ENCODE data around the gene CRISPLD2. TPM values are rescaled to one million over a fixed set of nuclear protein-coding genes. Genes with fewer than 3 reads are reported as not detected.
"Not testable (repeated sequence)": the region's sequence is repeated elsewhere in the genome, so short reads cannot be mapped to it uniquely, and the experiment has no call there.

CRISPLD2 gene
- total RNA-seq, 2 experiments from 2014 or later: 0.31 TPM; not detected in 1

DNA sequence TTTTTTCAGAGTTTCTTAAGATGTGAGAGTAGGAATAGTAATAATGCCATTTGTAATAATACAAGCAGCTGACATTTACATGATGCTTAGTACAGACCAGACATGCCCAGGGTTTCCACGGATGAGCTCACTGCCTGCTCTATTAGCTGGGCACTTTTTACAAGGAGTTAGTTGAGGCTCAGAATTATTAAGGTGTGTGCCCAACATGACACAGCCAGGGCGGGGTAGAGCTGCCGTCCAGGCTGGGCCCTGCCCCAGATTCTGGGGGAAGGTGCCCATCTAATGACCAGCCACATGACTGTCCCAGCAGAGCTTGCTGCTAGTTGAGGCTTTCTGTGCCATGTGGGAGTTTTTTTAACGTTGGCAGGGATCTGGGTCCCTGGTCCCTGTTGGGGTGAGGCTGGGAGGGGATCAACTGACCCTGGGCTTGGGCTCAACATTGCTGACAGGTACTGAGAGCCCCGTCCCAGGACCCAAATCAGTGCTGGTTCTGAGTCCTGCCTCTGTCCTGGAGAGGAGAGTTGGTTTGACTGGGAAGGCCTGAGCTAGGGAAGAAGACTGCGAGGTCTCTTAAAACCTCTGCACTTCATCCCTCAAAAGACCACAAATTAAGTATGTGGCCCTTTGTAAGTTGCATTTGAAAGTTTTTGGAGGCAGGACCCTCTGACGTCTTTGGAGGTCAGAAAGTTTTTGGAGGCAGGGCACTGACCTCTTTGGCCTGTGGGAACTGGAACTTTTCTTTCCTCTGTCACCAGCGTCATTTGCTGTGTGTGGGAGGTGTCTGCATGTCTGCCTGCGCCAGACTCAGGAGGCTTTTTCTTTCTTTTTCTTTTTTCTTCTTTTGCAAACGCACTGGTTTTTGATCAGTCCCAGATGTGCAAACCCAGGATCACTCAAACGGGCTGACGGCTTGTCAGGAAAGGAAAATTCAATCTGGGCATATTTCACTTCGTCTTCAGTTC lies 2.2 kb downstream of the CRISPLD2 start:
- POLR2A ChIA-PET: no interaction called here
- Mint-ChIP-seq H3K36me3 (no peaks in the 10 kb centered on the region), H3K27me3 (peaks cover 40% of the 10 kb centered on the region), H3K27ac (no peak overlapping the region), H3K4me1 (peaks cover 10% of the 10 kb centered on the region), H3K4me3 (no peak overlapping the region), H3K9me3 (no peaks in the 10 kb centered on the region)
- DNase-seq (no peak), ATAC-seq (ENCODE audit: low read depth) (no peak)

DNA sequence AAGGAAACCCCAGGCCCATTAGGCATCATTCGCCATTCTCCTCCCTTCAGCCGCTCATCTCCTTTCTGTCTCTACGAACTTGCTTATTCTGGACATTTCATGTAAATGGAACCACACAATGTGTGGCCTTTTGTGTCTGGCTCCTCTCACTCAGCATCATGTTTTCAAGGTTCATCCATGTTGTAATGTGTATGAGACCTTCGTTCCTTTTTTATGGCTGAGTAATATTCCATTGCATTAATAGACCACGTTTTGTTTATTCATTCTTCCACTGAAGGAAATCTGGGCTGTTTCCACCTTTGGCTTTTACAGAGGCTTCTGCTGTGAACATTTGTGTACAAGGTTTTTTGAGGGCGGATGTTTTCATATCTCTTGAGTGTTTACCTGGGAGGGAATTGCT lies 3.2 kb downstream of the CRISPLD2 start:
- Mint-ChIP-seq H3K27me3 (peaks cover 42% of the 10 kb centered on the region), H3K36me3 (no peaks in the 10 kb centered on the region), H3K4me1 (peaks cover 10% of the 10 kb centered on the region), H3K4me3 (no peak overlapping the region), H3K9me3 (no peaks in the 10 kb centered on the region), H3K27ac (no peak overlapping the region)
- POLR2A ChIA-PET: no interaction called here
- DNase-seq (no peak), ATAC-seq (ENCODE audit: low read depth) (no peak)

DNA sequence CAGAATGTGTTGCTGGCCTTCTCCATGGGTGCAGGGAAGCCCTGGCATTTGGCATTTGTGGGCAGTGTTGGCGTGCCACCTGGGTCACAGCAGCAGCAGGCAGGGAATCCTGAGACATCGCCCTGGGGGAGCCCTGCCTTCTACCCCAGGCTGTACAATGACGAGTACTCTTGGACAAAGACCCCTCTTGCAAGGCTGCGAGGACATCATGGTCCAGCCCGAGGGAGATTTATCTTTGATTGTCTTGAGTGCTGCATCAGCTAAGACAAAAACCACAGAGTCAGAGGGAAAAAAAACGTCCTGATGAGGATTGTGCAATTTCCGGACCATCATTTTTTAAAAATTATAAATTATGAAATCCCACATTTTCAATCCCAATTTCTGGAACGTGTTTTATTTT lies 3.7 kb downstream of the CRISPLD2 start:
- POLR2A ChIA-PET: no interaction called here
- no peak for ATAC-seq (ENCODE audit: low read depth)
- Mint-ChIP-seq H3K27ac (no peak overlapping the region), H3K9me3 (no peaks in the 10 kb centered on the region), H3K4me3 (no peak overlapping the region), H3K36me3 (no peaks in the 10 kb centered on the region), H3K27me3 (peaks cover 45% of the 10 kb centered on the region), H3K4me1 (peaks cover 10% of the 10 kb centered on the region)
- no peak for DNase-seq

DNA sequence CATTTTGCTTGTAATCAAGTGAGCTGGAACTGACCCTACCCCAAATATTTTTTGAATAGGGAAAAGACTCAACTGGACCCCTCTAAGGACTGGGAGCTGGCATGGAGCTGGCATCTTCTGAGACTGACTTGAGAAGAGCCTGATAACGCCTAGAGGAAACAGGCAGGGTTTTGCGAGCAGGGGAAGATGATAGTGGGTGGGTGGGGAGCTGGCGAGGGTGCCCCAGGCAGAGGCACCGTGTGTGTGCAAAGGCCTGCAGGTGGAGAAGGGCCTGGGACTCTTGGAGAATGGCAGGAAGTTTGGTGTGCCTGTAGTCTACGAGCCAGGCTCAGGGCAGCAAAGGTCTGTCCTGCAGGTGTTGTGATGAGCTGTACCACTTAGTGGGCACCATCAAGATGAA lies 4.1 kb downstream of the CRISPLD2 start:
- ATAC-seq (ENCODE audit: low read depth): no peak
- H3K27me3 Mint-ChIP-seq: peaks cover 44% of the 10 kb centered on the region
- H3K27ac Mint-ChIP-seq: no peak overlapping the region
- H3K4me1 Mint-ChIP-seq: peaks cover 10% of the 10 kb centered on the region
- POLR2A ChIA-PET: no interaction called here
- H3K9me3 Mint-ChIP-seq: no peaks in the 10 kb centered on the region
- DNase-seq: no peak
- H3K4me3 Mint-ChIP-seq: no peak overlapping the region
- no peaks in the 10 kb centered on the region for H3K36me3 Mint-ChIP-seq

DNA sequence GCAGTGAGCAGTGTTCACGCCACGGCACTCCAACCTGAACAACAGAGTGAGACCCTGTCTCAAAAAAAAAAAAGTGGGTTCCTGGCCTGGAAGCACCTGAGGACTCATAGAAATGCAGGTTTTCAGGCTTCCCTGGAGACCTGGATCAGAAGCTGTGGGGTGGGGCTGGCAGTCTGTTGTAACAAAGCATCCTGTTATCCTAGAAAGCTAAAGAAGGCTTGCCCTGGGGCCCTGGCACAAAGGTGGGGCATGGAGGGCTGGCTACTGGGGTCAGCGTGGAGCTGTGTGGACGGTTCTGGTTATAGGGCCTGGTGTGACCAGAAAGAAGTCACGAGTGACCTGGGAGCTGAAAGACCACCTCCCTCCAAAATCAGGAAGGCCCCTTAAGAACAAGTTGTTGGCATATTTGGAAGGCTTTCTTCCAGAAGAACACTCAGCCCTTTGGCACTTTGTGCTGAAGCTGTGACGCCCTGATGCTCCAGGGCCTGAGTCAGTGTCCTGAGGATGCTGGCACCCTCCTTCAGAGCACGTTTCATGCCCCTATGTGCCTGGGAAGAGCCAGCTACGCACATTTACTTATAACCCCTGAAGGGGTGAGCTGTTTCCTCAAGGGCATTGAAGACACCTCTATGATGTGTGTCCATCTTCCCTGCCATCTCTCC lies 6.2 kb downstream of the CRISPLD2 start:
- H3K36me3 Mint-ChIP-seq: no peaks in the 10 kb centered on the region
- ATAC-seq (ENCODE audit: low read depth) (no peak), DNase-seq (no peak)
- peaks cover 2% of the 10 kb centered on the region for H3K4me1 Mint-ChIP-seq
- H3K4me3 Mint-ChIP-seq: no peak overlapping the region
- no peaks in the 10 kb centered on the region for H3K9me3 Mint-ChIP-seq
- peaks cover 33% of the 10 kb centered on the region for H3K27me3 Mint-ChIP-seq
- POLR2A ChIA-PET: no interaction called here
- no peak overlapping the region for H3K27ac Mint-ChIP-seq

DNA sequence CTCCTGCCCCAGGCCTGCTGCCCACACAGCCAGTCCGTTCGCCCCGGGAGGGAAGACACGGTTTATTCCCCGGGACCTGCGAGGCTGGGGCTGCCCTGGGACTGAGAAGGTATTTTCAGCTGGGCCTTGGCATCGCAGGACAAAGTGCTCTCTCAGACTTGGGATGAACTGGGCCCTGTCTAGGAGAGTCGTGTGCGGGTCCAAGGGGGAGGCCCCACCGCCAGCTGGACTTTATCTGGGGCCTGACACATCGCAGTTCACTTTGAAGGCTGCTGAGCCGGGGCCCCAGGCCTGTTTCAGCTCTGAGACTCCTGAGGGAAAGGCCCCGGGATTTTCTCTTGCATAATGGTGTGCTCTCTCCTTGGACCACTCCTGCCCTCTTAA lies 6.8 kb downstream of the CRISPLD2 start:
- Mint-ChIP-seq H3K4me3 (no peak overlapping the region), H3K27me3 (peaks cover 30% of the 10 kb centered on the region), H3K27ac (no peak overlapping the region), H3K36me3 (no peaks in the 10 kb centered on the region), H3K4me1 (peaks cover 2% of the 10 kb centered on the region), H3K9me3 (no peaks in the 10 kb centered on the region)
- DNase-seq (no peak), ATAC-seq (ENCODE audit: low read depth) (no peak)
- POLR2A ChIA-PET: no interaction called here

DNA sequence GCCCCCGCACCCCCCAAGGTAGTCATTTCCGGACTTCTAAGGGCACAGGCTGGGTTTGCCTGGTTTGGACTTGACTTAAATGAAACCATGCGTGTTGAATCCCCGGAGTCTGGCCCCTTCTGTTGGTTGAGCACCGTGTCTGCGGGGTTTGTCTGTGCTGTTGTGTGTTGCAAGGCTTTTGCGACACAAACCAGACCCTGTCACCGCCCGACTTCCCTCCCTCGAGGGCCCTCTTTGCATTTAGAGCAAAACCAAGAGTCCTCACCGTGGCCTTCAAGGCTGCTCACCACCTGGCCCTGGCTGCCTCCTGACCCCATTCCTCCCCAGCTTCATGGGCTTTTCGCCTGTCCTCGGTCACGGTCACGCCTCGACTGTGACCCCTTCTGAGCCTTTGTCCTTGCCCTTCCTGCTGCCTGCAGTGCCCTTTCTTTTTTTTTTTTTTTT lies 7.4 kb downstream of the CRISPLD2 start:
- H3K9me3 Mint-ChIP-seq: no peaks in the 10 kb centered on the region
- peaks cover 2% of the 10 kb centered on the region for H3K4me1 Mint-ChIP-seq
- peaks cover 30% of the 10 kb centered on the region for H3K27me3 Mint-ChIP-seq
- no peak overlapping the region for H3K4me3 Mint-ChIP-seq
- POLR2A ChIA-PET: no interaction called here
- no peaks in the 10 kb centered on the region for H3K36me3 Mint-ChIP-seq
- DNase-seq (no peak), ATAC-seq (ENCODE audit: low read depth) (no peak)
- no peak overlapping the region for H3K27ac Mint-ChIP-seq

DNA sequence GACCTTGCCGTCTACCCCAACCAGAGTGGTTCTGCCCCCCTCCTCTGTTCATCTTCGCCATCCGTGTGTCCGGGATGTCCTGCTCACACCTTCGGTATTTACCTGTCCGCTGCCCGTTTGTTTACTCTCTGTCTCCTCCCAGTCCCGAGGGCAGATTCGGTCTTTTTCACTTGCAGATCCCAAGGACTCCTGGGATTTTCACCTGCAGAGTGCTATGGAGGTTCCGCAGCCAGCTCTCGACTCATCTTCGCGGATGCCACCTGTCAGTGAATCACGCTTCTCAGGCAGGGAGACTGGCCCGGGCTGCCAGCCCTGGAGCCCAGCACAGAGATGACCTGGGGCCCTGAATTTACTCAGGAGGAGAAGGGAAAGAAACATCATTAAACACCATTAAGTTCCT lies 8.1 kb downstream of the CRISPLD2 start:
- ATAC-seq (ENCODE audit: low read depth) (no peak), DNase-seq (no peak)
- Mint-ChIP-seq H3K9me3 (no peaks in the 10 kb centered on the region), H3K36me3 (no peaks in the 10 kb centered on the region), H3K27ac (no peak overlapping the region), H3K4me1 (peaks cover 2% of the 10 kb centered on the region), H3K27me3 (peaks cover 25% of the 10 kb centered on the region), H3K4me3 (no peak overlapping the region)
- POLR2A ChIA-PET: no interaction called here

DNA sequence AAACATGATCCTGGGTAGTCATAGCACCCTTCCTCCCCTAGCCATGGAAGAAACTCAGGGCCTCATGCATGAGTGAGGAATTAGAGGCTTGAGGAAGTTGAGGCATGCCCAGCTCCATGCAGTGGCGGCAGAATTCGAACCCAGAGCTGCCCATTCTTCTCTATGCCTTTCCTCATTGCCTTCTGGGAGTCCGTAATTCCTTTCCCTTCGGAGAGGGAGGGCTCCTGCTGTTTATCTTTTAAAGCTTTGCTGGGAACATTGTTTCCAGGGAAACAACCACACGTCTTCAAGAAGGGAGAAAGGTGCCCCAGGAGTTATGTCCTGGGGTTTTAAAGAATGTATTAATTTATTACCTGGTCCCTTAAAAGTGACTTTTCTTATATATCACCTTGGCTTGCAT lies 8.5 kb downstream of the CRISPLD2 start:
- Mint-ChIP-seq H3K27me3 (peaks cover 25% of the 10 kb centered on the region), H3K4me3 (no peak overlapping the region), H3K36me3 (no peaks in the 10 kb centered on the region), H3K4me1 (peaks cover 2% of the 10 kb centered on the region), H3K27ac (no peak overlapping the region), H3K9me3 (no peaks in the 10 kb centered on the region)
- ATAC-seq (ENCODE audit: low read depth) (no peak), DNase-seq (no peak)
- POLR2A ChIA-PET: no interaction called here

DNA sequence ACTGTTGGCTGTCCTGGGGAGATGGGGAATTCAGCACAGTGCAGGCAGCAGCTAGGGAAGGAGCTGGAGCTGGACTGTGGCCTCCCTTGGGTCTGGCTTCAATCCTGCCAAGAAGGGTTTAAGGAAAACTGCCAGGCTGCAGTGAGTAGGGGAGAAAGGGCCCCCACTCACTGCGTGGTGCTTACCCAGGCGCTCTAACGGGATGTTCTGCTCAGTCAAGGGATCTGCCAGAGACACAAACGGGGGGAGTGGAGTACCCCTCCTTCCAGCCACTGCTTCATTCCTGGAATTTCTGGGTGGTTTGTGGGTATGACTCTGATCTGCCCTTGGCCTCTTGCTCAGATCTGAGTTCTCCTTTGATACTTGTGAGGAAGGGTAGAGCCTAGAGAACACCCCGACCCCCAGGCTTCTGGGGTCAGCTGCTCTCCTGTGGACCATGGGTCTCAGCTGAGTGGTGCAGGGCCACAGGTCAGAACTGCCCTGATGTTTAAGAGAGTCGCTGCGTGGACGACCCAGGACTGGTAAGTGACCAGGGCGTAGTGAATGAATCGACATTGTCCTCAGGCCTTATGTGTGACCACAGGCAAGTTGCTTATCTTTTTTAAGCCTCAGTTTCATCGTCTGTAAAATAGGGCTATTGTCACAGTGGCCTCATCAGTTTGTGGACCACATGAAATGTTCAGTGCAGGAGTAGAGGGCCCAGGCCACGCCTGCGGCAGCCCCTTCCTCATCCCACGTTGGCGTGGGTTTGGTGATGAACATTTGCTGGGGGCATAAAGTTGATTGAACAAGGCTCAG lies 9.6 kb downstream of the CRISPLD2 start:
- H3K27me3 Mint-ChIP-seq: peaks cover 22% of the 10 kb centered on the region
- H3K36me3 Mint-ChIP-seq: no peaks in the 10 kb centered on the region
- H3K27ac Mint-ChIP-seq: no peak overlapping the region
- H3K4me3 Mint-ChIP-seq: no peak overlapping the region
- H3K4me1 Mint-ChIP-seq: peaks cover under 1% of the 10 kb centered on the region
- POLR2A ChIA-PET: no interaction called here
- no peaks in the 10 kb centered on the region for H3K9me3 Mint-ChIP-seq
- DNase-seq: no peak
- ATAC-seq (ENCODE audit: low read depth): no peak

DNA sequence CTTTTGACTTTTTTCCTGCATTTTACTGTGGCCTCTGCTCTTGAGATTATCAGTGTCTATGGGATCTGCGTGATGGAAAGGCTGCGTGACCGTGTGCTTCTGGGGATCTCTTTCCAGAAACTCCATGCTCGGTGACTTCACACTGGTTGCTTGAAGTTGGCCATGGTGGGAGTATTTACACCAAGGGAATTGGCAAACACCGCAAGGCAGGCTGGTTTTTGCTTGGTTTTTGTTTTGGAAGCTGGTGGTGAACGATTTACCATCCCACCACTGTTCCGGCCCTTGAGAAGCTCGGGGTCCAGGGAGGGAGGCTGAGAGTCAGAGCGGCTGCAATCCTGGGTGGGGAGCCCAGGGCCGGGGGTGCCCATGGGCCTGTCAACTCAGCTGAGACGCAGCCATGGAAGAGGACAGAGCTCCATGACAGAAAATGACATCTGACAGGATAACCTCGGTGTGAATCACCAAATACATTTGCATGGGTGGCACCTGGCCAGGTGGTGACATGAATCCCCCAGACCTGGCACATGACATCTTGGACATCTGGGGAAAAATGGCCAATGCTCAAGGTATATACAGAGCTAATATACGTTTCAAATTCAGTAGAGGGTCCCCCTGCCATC lies 11.1 kb downstream of the CRISPLD2 start:
- Mint-ChIP-seq H3K4me3 (no peak overlapping the region), H3K36me3 (no peaks in the 10 kb centered on the region), H3K4me1 (no peaks in the 10 kb centered on the region), H3K27me3 (peaks cover 19% of the 10 kb centered on the region), H3K9me3 (no peaks in the 10 kb centered on the region), H3K27ac (no peak overlapping the region)
- POLR2A ChIA-PET: no interaction called here
- no peak for DNase-seq
- ATAC-seq (ENCODE audit: low read depth): no peak

DNA sequence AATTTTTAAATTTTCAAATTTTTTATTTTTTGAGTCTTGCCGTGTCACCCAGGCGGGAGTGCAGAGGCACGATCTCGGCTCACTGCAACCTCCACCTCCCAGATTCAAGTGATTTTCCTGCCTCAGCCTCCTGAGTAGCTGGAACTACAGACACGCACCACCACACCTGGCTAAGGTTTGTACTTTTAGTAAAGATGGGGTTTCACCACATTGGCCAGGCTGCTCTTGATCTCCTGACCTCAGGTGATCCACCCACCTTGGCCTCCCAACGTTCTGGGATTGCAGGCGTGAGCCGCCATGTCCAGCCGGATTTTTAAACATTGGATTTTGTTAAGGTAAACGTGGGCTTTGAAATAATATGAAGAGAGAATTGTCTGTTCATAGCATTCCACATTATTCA lies 11.9 kb downstream of the CRISPLD2 start:
- H3K36me3 Mint-ChIP-seq; H3K9me3 Mint-ChIP-seq; H3K4me1 Mint-ChIP-seq; POLR2A ChIA-PET; H3K4me3 Mint-ChIP-seq; DNase-seq; ATAC-seq (ENCODE audit: low read depth); H3K27ac Mint-ChIP-seq: not testable (repeated sequence)
- H3K27me3 Mint-ChIP-seq: peaks cover 19% of the 10 kb centered on the region

DNA sequence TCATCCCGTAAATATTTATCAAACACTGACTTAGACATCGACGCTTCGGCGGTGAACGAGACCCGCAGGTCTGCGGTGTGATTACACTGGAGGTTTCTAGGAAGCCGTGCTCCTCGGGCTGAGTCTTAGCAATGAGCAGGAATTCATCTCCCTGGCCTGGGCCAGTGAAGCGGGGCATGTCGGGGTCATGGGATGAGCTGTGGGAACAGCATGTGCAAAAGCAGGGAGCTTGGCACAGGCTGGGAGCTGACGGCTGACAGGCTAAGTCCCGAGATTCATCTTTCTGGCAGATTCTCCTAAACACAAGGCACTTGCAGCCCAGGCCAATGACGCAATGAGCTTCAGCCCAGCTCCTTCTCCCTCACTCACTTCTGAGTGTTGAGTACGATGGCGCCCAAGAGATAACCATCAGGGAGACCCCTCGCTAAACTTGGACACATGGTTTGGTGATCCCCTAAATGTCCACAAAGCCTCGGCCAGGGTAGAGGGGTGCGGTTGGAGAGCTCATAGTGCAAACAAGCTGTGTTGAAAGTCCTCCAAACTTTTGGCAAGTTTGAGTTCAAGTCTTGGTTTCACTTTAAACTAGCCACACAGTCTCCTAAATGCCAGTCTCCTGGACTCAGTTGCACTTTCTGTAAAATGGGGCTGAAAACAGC lies 12.8 kb downstream of the CRISPLD2 start:
- no peaks in the 10 kb centered on the region for H3K9me3 Mint-ChIP-seq
- no peak for DNase-seq
- H3K27me3 Mint-ChIP-seq: peaks cover 18% of the 10 kb centered on the region
- no peaks in the 10 kb centered on the region for H3K36me3 Mint-ChIP-seq
- H3K4me1 Mint-ChIP-seq: no peaks in the 10 kb centered on the region
- POLR2A ChIA-PET: no interaction called here
- no peak for ATAC-seq (ENCODE audit: low read depth)
- H3K4me3 Mint-ChIP-seq: no peak overlapping the region
- no peak overlapping the region for H3K27ac Mint-ChIP-seq

Data from activated naive CD8-positive, alpha-beta T cell treated with anti-CD3 and anti-CD28 coated beads, Interleukin-2, amount 10 ng/mL, durations not matched to agents 7 days and 5 days (primary cell).